Embryonic facial prominence (tissue), 1 donor: ENCODE data around the gene CLEC4A.
A peak's percentile ranks its signal among the peaks of the same experiment; 100 is the strongest.
"Not testable (repeated sequence)": the region's sequence is repeated elsewhere in the genome, so short reads cannot be mapped to it uniquely, and the experiment has no call there.

ENCODE experiments used
- DNase-seq: peaks from one replicate; pipeline ENCODE4 v3.0.0-alpha.2; 2016; ENCODE audit errors: extremely low spot score

The CLEC4A gene

DNA sequence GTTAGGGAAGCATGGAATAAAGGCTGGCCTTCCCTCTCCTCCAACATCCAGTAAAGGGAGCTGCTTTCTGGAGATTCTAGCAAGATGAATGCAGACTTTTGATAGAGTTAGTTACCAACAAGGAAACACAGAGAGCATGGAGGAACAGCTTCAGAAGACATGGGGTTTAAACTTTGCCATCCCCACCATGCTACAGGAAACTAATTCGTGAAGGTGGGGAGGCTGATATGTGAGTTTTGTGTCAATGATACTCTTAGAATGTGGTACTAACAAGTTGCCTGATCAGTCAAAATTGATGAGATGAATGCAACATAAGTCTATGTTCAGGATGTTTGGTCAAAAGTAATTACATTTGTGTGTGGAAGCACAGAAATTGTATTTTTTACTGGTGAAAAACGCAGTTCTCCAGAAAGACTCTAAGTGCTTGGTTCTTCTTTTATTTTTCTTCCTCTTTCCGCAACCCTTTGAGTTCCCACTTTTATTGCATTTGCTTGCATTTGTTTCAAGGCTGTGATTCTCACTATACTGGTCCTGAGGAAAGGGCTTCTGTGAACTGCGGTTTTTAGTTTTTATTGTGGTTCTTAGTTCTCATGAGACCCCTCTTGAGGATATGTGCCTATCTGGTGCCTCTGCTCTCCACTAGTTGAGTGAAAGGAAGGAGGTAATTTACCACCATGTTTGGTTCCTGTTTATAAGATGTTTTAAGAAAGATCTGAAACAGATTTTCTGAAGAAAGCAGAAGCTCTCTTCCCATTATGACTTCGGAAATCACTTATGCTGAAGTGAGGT, at the start of gene CLEC4A:
TSS of gene CLEC4A (plus strand) at position 494 of the 789 bp plus-strand sequence. CDS start at position 756, 262 bp downstream.
- no peak for DNase-seq

DNA sequence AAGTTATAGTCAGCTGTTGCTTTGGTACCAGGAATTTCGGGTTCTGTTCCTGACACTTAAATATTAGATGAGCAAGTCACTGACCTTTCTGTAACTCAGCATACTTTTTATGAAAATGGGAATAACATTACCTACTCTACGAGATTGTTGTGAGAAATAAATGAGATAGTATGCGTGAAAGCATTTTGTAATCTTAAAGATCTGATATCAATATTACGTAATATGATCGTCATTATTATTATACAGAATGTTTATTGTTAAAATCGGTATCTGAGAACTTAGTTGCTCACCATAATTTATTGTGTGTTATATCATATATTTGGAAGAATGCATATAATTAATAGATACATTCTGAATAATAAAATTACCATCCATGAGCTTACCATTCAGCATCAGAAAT, 47.5 kb upstream of the CLEC4A start:
- no peak for DNase-seq

DNA sequence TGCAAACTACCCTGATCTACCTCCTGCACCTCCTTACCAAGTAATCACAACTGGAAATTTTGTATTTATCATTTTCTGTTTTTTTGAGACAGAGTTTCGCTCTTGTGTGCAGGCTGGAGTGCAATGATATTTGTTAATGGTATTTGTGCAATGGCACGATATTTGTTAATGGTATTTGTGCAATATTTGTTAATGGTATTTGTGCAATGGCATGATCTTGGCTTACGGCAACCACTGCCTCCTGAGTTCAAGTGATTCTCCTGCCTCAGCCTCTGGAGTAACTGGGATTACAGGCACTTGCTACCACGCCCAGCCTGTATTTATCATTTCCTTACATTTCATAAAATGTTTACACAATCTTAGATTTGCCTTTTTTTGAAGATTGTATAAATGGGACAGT, 47.1 kb upstream of the CLEC4A start:
- no peak for DNase-seq

DNA sequence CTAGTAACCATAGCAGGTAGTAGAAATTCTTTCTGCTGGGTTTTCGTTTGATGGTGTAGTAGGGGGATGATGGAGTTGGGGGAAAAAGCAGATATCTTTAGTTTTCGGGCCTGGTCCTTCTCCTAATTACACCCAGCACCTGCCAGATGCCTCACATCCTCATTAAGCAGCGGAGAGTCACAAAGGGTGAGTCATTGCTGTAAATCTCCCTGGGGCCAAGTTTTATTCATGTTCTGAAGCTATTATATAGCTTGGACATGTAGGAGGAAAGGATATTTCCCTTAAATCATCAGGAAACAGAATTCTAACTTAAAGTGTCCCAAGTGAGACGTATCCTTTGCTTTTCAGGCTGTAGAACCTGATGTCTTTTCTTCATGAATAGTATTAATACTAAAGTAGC, 46.2 kb upstream of the CLEC4A start:
- no peak for DNase-seq

GRCh38 chr12:8078398-8078797, 45.0 kb upstream of the CLEC4A start:
- peak; percentile 20 for DNase-seq

DNA sequence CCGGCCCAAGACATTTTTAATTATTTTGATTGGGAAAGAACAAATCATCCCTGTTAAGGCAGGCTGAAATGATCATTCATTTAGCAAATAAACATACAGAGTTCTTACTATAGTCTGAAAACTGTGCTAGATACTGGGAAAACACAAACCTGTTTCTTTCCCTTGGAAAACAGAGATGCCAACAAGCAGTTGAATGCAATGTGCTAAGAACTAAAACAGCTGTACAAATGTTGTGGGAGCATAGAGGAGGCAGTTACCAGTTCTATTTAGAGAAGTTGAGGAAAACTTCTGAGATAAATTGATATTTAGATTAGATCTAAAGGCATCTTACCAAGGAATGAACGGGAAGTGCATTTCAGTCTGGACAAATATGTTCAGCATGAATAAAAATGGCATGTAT, 44.5 kb upstream of the CLEC4A start:
- DNase-seq, result no peak

- DNase-seq, result no peak
Measured at GRCh38 chr12:8080120-8080519, 43.3 kb upstream of the CLEC4A start.

DNA sequence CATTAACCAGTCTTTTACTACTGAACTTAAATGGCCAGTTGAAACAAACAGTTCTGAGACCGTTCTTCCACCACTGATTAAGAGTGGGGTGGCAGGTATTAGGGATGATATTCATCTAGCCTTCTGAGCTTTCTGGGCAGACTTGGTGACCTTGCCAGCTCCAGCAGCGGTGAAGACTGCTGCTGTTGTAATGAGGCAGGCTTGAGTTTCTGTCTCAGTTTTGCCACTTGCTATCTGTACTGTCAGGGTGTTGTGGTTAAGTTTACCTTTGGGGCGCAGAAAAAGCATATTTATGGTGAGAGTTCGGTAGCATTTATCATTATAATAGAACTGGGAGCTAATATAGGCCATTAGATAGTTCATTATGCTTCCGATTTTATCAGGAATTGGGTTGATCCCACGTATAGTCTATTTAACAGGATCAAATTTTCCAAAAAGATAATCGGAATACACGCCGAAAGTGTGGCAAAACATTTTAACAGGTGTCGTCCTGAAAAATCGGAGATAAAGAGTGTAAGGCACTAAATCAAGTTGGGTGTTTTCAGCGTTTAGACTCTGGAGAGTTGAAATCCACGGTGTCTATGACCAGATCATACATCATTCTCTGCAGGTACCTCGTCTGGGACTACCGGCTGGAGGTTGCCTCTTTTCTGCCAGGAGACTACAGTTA, 42.0 kb upstream of the CLEC4A start:
- no peak for DNase-seq

GRCh38 chr12:8082808-8083100, 40.7 kb upstream of the CLEC4A start:
- DNase-seq, result peak; percentile 6

DNA sequence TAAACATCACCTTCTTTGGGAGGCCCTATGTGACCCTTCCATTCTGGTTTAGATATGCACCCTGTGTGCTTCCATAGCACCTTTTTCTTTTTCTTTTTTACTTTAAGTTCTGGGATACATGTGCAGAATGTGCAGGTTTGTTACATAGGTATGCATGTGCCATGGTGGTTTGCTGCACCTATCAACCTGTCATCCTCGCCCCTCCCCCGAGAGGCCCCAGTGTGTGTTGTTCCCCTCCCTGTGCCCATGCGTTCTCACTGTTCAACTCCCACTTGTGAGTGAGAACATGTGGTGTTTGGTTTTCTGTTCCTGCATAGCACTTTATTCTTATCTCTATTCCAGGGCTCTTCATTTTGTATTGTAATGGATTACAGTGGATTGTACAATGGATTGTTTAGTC, 39.1 kb upstream of the CLEC4A start:
- DNase-seq, result not testable (repeated sequence)

DNA sequence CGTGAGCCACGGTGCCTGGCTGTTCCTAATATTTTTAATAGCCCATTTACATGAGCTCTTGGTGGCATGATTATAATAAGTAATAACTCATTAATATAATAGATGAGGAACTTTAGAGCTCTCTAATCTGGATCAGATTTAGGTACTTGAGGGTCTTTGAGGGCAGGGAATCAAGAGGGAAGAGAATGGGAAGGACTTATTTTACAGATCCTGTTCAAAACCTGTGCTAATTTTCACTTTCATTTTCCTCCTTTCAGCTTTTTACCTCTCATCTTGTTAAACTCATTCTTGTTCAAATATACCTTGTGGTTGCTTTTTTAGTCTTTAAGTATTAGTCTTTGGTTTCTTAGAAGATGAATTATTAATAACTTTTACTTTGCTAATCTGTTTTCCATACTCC, 35.8 kb upstream of the CLEC4A start:
- DNase-seq, result no peak

DNA sequence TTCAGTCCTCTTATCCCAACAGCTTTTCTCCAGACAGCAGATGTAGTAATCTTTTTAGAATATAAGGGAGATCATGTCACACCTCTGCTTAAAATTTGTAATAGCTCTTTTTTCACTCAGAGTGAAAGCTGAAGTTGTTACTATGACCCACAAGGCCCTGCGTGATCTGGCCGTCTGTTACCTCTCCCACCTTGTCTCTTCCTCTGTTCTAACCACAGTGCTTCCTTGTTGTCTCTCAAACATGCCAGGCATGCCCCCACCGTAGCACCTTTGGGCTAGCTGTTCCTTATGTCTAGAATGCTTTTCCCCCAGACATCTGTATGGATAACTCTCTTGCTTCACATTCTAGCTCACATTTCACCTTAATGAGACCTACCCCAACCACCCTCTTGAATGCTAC, 34.8 kb upstream of the CLEC4A start:
- DNase-seq, result no peak

- DNase-seq, result not testable (repeated sequence)
Measured at GRCh38 chr12:8089277-8089676, 34.1 kb upstream of the CLEC4A start.

DNA sequence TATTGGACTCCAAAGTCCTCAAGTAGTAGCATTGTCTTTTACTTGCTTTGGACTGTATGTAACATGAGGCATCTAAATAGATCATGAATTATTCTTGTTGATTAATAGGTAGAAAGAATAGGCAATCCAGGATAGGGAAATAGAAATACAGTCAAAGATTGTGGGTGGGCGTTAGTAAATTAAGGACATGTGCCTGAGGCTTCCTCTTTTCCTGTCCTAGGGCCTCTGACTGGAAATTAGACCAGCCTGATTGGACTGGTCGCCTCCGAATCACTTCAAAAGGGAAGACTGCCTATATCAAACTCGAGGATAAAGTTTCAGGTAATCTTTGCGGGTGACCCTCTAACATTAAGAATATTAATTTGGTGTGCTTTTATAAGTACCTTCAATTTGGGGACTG, 33.7 kb upstream of the CLEC4A start:
- DNase-seq, result no peak

GRCh38 chr12:8093291-8093690, 30.1 kb upstream of the CLEC4A start:
- no peak for DNase-seq

GRCh38 chr12:8096281-8096915, 27.0 kb upstream of the CLEC4A start:
- DNase-seq, result no peak

GRCh38 chr12:8099235-8099634, 24.2 kb upstream of the CLEC4A start:
- no peak for DNase-seq

- DNase-seq, result peak; percentile 66
Measured at GRCh38 chr12:8108808-8109398, 14.5 kb upstream of the CLEC4A start.

DNA sequence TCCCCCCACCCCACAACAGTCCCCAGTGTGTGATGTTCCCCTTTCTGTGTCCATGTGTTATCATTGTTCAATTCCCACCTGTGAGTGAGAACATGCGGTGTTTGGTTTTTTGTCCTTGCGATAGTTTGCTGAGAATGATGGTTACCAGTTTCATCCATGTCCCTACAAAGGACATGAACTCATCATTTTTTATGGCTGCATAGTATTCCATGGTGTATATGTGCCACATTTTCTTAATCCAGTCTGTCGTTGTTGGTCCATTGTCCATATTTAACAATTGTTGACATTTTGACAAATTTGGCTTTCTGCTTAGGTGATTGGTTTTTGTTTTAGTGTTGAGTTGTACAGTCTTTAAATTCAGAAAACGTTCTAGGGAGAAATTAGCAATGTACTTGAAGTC, 10.3 kb upstream of the CLEC4A start:
- DNase-seq, result not testable (repeated sequence)

DNA sequence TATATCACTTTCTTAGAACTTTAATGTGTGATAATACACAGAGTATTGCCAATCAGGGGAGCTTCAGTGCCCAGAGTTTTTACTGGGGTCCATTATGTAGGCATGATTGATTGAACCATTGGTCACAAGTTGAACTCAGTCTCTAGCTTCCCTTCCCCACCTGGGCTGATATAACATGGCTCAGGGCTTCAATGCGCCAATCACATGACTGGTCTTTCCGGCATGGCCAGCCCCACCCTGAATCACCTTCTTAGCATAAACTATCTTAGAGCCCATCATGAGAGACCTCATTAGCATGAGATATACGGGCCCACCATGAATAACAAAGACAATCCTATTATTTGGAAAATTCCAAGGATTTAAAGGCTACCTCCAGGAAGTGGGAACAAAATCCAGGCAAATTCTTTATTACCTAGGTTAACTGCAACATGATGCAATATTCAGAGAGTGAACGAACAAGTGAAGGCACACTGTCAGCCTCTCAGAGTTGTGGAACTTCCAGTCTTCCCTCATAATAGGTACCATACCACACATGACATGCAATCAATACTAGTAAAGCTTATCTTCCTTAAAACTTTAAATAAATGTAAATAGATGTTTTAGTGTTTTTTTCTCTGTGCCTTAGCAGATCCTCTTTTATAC, 3.2 kb upstream of the CLEC4A start:
- DNase-seq, result no peak

GRCh38 chr12:8127138-8127537, 3.7 kb downstream of the CLEC4A start:
- DNase-seq, result no peak
